ENCODE results near the gene DNAH14.
A peak's percentile ranks its signal among the peaks of the same experiment; 100 is the strongest.

DNAH14 gene

DNA sequence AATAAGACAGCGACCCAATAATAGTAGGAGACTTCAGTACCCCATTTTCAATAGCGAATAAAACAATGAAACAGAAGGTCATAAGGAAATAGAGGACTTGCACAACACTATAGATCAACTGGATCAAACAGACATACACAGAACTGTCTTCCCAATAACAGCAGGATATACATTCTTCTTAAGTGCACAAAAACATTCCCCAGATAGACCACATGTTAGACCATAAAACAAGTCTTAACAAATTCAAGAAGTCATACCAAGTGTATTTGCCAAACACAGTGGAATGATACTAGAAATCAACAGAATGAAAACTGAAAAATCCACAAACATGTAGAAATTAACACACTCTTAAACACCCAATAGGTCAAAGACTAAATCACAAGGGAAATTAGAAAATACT lies 420.4 kb downstream of the DNAH14 start:
- H3K14ac ChIP-seq (ENCODE audit: low read length), result no peak overlapping the region
- WGBS, 2 donors (ENCODE audit: extremely low coverage in 2 of 2, insufficient read length in 2 of 2, insufficient replicate concordance in 1 of 2), result no CpG with 5 or more reads among the region's 2 CpGs
- H2BK15ac ChIP-seq (ENCODE audit: low read length), result no peak overlapping the region
- no peak overlapping the region for H3K4ac ChIP-seq (ENCODE audit: low read length)
- no peaks in the 10 kb centered on the region for H3K79me1 ChIP-seq (ENCODE audit: low read depth, low read length)
- H4K91ac ChIP-seq (ENCODE audit: low read depth, low read length, poor library complexity), result no peak overlapping the region
- H3K4me1 ChIP-seq (ENCODE audit: control insufficient read depth in 2 of 2, insufficient read depth in 1 of 2, low read depth in 1 of 2, low read length in 2 of 2), result peaks cover 0 to 10% of the 10 kb centered on the region in 2 donors
- DNase-seq (ENCODE audit: low spot score), result no peak
- no peaks in the 10 kb centered on the region for H3K9me3 ChIP-seq (replicated peaks in 1 of 2; ENCODE audit: control insufficient read depth in 2 of 2, insufficient read depth in 1 of 2, low read depth in 1 of 2, low read length in 2 of 2)
- no peak overlapping the region for H3K9ac ChIP-seq (ENCODE audit: low read depth, low read length, poor library complexity)
- no peaks in the 10 kb centered on the region for H3K27me3 ChIP-seq (ENCODE audit: control insufficient read depth in 3 of 3, insufficient read depth in 3 of 3, low read depth in 1 of 3, low read length in 3 of 3)
- H2AK5ac ChIP-seq (ENCODE audit: low read depth, low read length), result no peak overlapping the region
- peak overlapping the region; percentile 30 for H2AFZ ChIP-seq (ENCODE audit: low read length)
- H3K18ac ChIP-seq (ENCODE audit: low read length), result no peak overlapping the region
- H2BK120ac ChIP-seq (ENCODE audit: low read depth, low read length), result no peak overlapping the region
- H2BK5ac ChIP-seq (ENCODE audit: low read length), result no peak overlapping the region
- no peak overlapping the region for H3K23ac ChIP-seq (ENCODE audit: low read depth, low read length, poor library complexity)
- no peak overlapping the region for H3K4me3 ChIP-seq (ENCODE audit: low read length in 2 of 2)
- H2BK12ac ChIP-seq (ENCODE audit: low read length), result no peak overlapping the region
- H3K27ac ChIP-seq (replicated peaks; ENCODE audit: low read length), result no peak overlapping the region
- H3K36me3 ChIP-seq (replicated peaks in 1 of 2; ENCODE audit: control insufficient read depth in 2 of 2, insufficient read depth in 2 of 2, low read length in 2 of 2), result no peaks in the 10 kb centered on the region
- H3K4me2 ChIP-seq (ENCODE audit: insufficient read depth, low read length, poor library complexity, severe bottlenecking), result no peak overlapping the region
- H4K8ac ChIP-seq (ENCODE audit: low read depth, low read length), result no peak overlapping the region

DNA sequence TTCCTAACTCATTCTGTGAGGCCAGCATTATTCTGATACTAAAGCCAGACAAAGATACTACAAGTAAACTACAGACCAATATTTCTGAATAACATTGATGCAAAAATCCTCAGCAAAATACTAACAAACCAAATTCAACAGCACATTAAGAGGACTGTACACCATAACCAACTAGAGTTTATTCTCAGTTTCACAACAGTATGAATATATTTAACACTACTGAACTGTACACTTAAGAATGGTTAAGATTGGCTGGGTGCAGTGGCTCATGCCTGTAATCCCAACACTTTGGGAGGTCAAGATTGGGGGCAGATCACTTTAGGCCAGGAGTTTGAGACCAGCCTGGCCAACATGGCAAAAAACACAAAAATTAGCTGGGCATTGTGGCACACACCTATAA lies 421.4 kb downstream of the DNAH14 start:
- Histone ChIP-seq H3K27me3 (ENCODE audit: control insufficient read depth in 3 of 3, insufficient read depth in 3 of 3, low read depth in 1 of 3, low read length in 3 of 3) (no peaks in the 10 kb centered on the region), H3K4me1 (ENCODE audit: control insufficient read depth in 2 of 2, insufficient read depth in 1 of 2, low read depth in 1 of 2, low read length in 2 of 2) (peaks cover 0 to 10% of the 10 kb centered on the region in 2 donors), H3K18ac (ENCODE audit: low read length) (no peak overlapping the region), H3K4me3 (ENCODE audit: low read length in 2 of 2) (no peak overlapping the region), H2BK5ac (ENCODE audit: low read length) (no peak overlapping the region), H3K9me3 (replicated peaks in 1 of 2; ENCODE audit: control insufficient read depth in 2 of 2, insufficient read depth in 1 of 2, low read depth in 1 of 2, low read length in 2 of 2) (no peaks in the 10 kb centered on the region), H3K9ac (ENCODE audit: low read depth, low read length, poor library complexity) (no peak overlapping the region), H3K23ac (ENCODE audit: low read depth, low read length, poor library complexity) (no peak overlapping the region), H2AFZ (ENCODE audit: low read length) (no peak overlapping the region), H3K79me1 (ENCODE audit: low read depth, low read length) (no peaks in the 10 kb centered on the region), H3K36me3 (replicated peaks in 1 of 2; ENCODE audit: control insufficient read depth in 2 of 2, insufficient read depth in 2 of 2, low read length in 2 of 2) (no peaks in the 10 kb centered on the region), H2BK120ac (ENCODE audit: low read depth, low read length) (no peak overlapping the region), H3K4me2 (ENCODE audit: insufficient read depth, low read length, poor library complexity, severe bottlenecking) (no peak overlapping the region), H3K27ac (replicated peaks; ENCODE audit: low read length) (no peak overlapping the region), H3K4ac (ENCODE audit: low read length) (no peak overlapping the region), H2AK5ac (ENCODE audit: low read depth, low read length) (no peak overlapping the region), H2BK12ac (ENCODE audit: low read length) (no peak overlapping the region), H4K8ac (ENCODE audit: low read depth, low read length) (no peak overlapping the region), H3K14ac (ENCODE audit: low read length) (no peak overlapping the region), H2BK15ac (ENCODE audit: low read length) (no peak overlapping the region), H4K91ac (ENCODE audit: low read depth, low read length, poor library complexity) (no peak overlapping the region)
- no peak for DNase-seq (ENCODE audit: low spot score)

DNA sequence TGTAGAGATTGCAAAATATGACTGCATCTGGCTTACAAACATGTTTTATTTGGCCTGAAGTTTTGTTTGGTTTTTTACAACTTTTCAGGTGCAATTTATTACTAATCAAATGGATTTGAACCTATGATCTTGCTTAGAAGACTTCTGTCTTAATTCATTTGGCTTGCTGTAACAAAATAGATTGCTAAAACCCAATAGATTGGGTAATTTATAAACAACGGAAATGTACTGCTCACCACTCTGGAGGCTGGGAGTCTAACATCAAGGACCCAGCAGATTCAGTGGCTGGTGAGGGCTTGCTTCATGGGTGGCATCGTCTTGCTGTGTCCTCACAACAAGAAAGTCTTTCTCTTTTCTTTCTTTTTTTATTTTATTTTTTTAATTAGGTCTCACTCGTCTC lies 425.4 kb downstream of the DNAH14 start:
- DNase-seq (ENCODE audit: low spot score), result no peak
- no CpG with 5 or more reads among the region's 3 CpGs for WGBS, 2 donors (ENCODE audit: extremely low coverage in 2 of 2, insufficient read length in 2 of 2, insufficient replicate concordance in 1 of 2)
- no peak overlapping the region for H3K4ac ChIP-seq (ENCODE audit: low read length)
- no peaks in the 10 kb centered on the region for H3K4me1 ChIP-seq (ENCODE audit: control insufficient read depth in 2 of 2, insufficient read depth in 1 of 2, low read depth in 1 of 2, low read length in 2 of 2)
- H2BK5ac ChIP-seq (ENCODE audit: low read length), result no peak overlapping the region
- no peak overlapping the region for H3K18ac ChIP-seq (ENCODE audit: low read length)
- no peak overlapping the region for H2BK15ac ChIP-seq (ENCODE audit: low read length)
- H3K27ac ChIP-seq (replicated peaks; ENCODE audit: low read length), result no peak overlapping the region
- no peak overlapping the region for H2AK5ac ChIP-seq (ENCODE audit: low read depth, low read length)
- H2BK12ac ChIP-seq (ENCODE audit: low read length), result no peak overlapping the region
- H2BK120ac ChIP-seq (ENCODE audit: low read depth, low read length), result no peak overlapping the region
- H3K14ac ChIP-seq (ENCODE audit: low read length), result no peak overlapping the region
- no peak overlapping the region for H3K23ac ChIP-seq (ENCODE audit: low read depth, low read length, poor library complexity)
- H4K91ac ChIP-seq (ENCODE audit: low read depth, low read length, poor library complexity), result no peak overlapping the region
- H3K9ac ChIP-seq (ENCODE audit: low read depth, low read length, poor library complexity), result no peak overlapping the region
- H4K8ac ChIP-seq (ENCODE audit: low read depth, low read length), result no peak overlapping the region
- no peaks in the 10 kb centered on the region for H3K79me1 ChIP-seq (ENCODE audit: low read depth, low read length)
- H3K4me3 ChIP-seq (ENCODE audit: low read length in 2 of 2), result no peak overlapping the region
- H3K27me3 ChIP-seq (ENCODE audit: control insufficient read depth in 3 of 3, insufficient read depth in 3 of 3, low read depth in 1 of 3, low read length in 3 of 3), result no peaks in the 10 kb centered on the region
- no peak overlapping the region for H3K4me2 ChIP-seq (ENCODE audit: insufficient read depth, low read length, poor library complexity, severe bottlenecking)
- no peak overlapping the region for H2AFZ ChIP-seq (ENCODE audit: low read length)
- H3K36me3 ChIP-seq (replicated peaks in 1 of 2; ENCODE audit: control insufficient read depth in 2 of 2, insufficient read depth in 2 of 2, low read length in 2 of 2), result no peaks in the 10 kb centered on the region
- no peaks in the 10 kb centered on the region for H3K9me3 ChIP-seq (replicated peaks in 1 of 2; ENCODE audit: control insufficient read depth in 2 of 2, insufficient read depth in 1 of 2, low read depth in 1 of 2, low read length in 2 of 2)

- Histone ChIP-seq H3K4me2 (ENCODE audit: insufficient read depth, low read length, poor library complexity, severe bottlenecking) (no peak overlapping the region), H3K36me3 (replicated peaks in 1 of 2; ENCODE audit: control insufficient read depth in 2 of 2, insufficient read depth in 2 of 2, low read length in 2 of 2) (no peaks in the 10 kb centered on the region), H3K14ac (ENCODE audit: low read length) (no peak overlapping the region), H3K18ac (ENCODE audit: low read length) (no peak overlapping the region), H4K91ac (ENCODE audit: low read depth, low read length, poor library complexity) (no peak overlapping the region), H2BK5ac (ENCODE audit: low read length) (no peak overlapping the region), H4K8ac (ENCODE audit: low read depth, low read length) (no peak overlapping the region), H3K9ac (ENCODE audit: low read depth, low read length, poor library complexity) (no peak overlapping the region), H3K9me3 (replicated peaks in 1 of 2; ENCODE audit: control insufficient read depth in 2 of 2, insufficient read depth in 1 of 2, low read depth in 1 of 2, low read length in 2 of 2) (no peaks in the 10 kb centered on the region), H3K4ac (ENCODE audit: low read length) (no peak overlapping the region), H3K23ac (ENCODE audit: low read depth, low read length, poor library complexity) (no peak overlapping the region), H2AK5ac (ENCODE audit: low read depth, low read length) (no peak overlapping the region), H2BK12ac (ENCODE audit: low read length) (no peak overlapping the region), H3K27ac (replicated peaks; ENCODE audit: low read length) (no peak overlapping the region), H2BK15ac (ENCODE audit: low read length) (no peak overlapping the region), H3K4me3 (ENCODE audit: low read length in 2 of 2) (no peak overlapping the region), H2AFZ (ENCODE audit: low read length) (no peak overlapping the region), H3K79me1 (ENCODE audit: low read depth, low read length) (no peaks in the 10 kb centered on the region), H3K27me3 (ENCODE audit: control insufficient read depth in 3 of 3, insufficient read depth in 3 of 3, low read depth in 1 of 3, low read length in 3 of 3) (no peaks in the 10 kb centered on the region), H2BK120ac (ENCODE audit: low read depth, low read length) (no peak overlapping the region), H3K4me1 (ENCODE audit: control insufficient read depth in 2 of 2, insufficient read depth in 1 of 2, low read depth in 1 of 2, low read length in 2 of 2) (no peaks in the 10 kb centered on the region)
- no CpG with 5 or more reads among the region's 1 CpG for WGBS, 2 donors (ENCODE audit: extremely low coverage in 2 of 2, insufficient read length in 2 of 2, insufficient replicate concordance in 1 of 2)
- no peak for DNase-seq (ENCODE audit: low spot score)
Observed at GRCh38 chr1:225355863-225356262, 426.4 kb downstream of the DNAH14 start.

Measured in neuronal stem cell (in vitro differentiated cells).